ENCODE data around the gene UBE2A. TPM values are rescaled to one million over a fixed set of nuclear protein-coding genes. Genes with fewer than 3 reads are reported as not detected.
A peak's percentile ranks its signal among the peaks of the same experiment; 100 is the strongest.

The UBE2A gene
- total and polyA plus RNA-seq, 10 of the 15 experiments (the other 5 are each of a cell fraction or from before 2014, with no cell fraction given): 20.8 to 121 (median 48.4) TPM

DNA sequence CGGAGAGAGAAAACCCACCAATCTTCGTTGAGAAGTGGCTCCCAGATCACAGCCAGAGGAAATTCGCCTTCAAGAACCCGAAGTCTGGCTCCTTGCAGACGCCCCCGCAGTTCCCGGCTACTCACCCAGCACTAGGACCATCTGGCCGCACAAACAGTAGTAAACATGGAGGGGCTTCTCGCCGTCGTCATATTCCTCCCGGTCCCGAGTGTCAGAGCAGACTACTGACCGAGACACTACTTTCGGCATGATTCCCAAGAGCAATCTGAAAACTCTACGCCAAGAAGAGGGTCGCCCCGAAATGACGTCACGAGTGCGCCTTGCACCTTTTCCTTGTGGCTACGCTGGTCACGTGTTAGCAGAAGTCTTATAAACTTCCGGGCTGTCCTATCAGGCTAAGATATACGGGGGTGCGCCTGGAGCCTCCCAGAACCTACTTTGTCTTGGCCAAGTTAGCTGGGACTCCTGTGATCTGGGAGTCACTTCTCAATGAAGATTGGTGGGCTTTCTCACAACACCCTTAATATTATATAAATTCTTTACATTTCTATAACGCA, 9.2 kb upstream of the UBE2A start, which contains the start of gene STEEP1 (continued):
- TF ChIP-seq, protein P1, sequence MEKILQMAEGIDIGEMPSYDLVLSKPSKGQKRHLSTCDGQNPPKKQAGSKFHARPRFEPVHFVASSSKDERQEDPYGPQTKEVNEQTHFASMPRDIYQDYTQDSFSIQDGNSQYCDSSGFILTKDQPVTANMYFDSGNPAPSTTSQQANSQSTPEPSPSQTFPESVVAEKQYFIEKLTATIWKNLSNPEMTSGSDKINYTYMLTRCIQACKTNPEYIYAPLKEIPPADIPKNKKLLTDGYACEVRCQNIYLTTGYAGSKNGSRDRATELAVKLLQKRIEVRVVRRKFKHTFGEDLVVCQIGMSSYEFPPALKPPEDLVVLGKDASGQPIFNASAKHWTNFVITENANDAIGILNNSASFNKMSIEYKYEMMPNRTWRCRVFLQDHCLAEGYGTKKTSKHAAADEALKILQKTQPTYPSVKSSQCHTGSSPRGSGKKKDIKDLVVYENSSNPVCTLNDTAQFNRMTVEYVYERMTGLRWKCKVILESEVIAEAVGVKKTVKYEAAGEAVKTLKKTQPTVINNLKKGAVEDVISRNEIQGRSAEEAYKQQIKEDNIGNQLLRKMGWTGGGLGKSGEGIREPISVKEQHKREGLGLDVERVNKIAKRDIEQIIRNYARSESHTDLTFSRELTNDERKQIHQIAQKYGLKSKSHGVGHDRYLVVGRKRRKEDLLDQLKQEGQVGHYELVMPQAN (conservative IDR thresholded peaks at IDR 0.05): peak; percentile 68
- TF ChIP-seq ATF7 (IDR thresholded peaks at IDR 0.05; ENCODE audit: low read depth) (peak; percentile 99), JUND (IDR thresholded peaks at IDR 0.05; ENCODE audit: low read depth, low read length) (peak; percentile 95), RUNX3 (IDR thresholded peaks at IDR 0.05; ENCODE audit: low read length) (peak; percentile 85), FOS (IDR thresholded peaks at IDR 0.05; ENCODE audit: borderline replicate concordance, extremely low read depth, insufficient read length) (no peak), MEF2B (IDR thresholded peaks at IDR 0.05; ENCODE audit: partially characterized antibody, poor library complexity, severe bottlenecking) (peak; percentile 33), KLF5 (IDR thresholded peaks at IDR 0.05; ENCODE audit: partially characterized antibody) (peak; percentile 81), YY1 (IDR thresholded peaks at IDR 0.05; ENCODE audit: low read depth, low read length) (peak; percentile 50), POU2F2 (IDR thresholded peaks at IDR 0.05; ENCODE audit: borderline replicate concordance, low read depth, low read length) (peak; percentile 12; the same call in 1 of the 3 replicates), CREB1 (IDR thresholded peaks at IDR 0.05; ENCODE audit: low read depth) (peak; percentile 97), TCF3 (IDR thresholded peaks at IDR 0.05; ENCODE audit: borderline replicate concordance, insufficient read depth, low read depth, low read length) (no peak), ZNF207 (IDR thresholded peaks at IDR 0.05; ENCODE audit: borderline replicate concordance) (no peak), NBN (IDR thresholded peaks at IDR 0.05) (peak; percentile 97), FOXM1 (IDR thresholded peaks at IDR 0.05; ENCODE audit: low read depth, low read length) (no peak), BHLHE40 (IDR thresholded peaks at IDR 0.05; ENCODE audit: borderline replicate concordance in 1 of 2, low read depth in 2 of 2, low read length in 1 of 2) (peak; percentile 92 to 93)
- TF ChIP-seq, protein P2, sequence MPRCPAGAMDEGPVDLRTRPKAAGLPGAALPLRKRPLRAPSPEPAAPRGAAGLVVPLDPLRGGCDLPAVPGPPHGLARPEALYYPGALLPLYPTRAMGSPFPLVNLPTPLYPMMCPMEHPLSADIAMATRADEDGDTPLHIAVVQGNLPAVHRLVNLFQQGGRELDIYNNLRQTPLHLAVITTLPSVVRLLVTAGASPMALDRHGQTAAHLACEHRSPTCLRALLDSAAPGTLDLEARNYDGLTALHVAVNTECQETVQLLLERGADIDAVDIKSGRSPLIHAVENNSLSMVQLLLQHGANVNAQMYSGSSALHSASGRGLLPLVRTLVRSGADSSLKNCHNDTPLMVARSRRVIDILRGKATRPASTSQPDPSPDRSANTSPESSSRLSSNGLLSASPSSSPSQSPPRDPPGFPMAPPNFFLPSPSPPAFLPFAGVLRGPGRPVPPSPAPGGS (IDR thresholded peaks at IDR 0.05; ENCODE audit: borderline replicate concordance, insufficient read depth, low read depth, low read length, poor library complexity, severe bottlenecking): no peak
- TF ChIP-seq, protein P3, sequence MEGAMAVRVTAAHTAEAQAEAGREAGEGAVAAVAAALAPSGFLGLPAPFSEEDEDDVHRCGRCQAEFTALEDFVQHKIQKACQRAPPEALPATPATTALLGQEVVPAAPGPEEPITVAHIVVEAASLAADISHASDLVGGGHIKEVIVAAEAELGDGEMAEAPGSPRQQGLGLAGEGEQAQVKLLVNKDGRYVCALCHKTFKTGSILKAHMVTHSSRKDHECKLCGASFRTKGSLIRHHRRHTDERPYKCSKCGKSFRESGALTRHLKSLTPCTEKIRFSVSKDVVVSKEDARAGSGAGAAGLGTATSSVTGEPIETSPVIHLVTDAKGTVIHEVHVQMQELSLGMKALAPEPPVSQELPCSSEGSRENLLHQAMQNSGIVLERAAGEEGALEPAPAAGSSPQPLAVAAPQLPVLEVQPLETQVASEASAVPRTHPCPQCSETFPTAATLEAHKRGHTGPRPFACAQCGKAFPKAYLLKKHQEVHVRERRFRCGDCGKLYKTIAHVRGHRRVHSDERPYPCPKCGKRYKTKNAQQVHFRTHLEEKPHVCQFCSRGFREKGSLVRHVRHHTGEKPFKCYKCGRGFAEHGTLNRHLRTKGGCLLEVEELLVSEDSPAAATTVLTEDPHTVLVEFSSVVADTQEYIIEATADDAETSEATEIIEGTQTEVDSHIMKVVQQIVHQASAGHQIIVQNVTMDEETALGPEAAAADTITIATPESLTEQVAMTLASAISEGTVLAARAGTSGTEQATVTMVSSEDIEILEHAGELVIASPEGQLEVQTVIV (IDR thresholded peaks at IDR 0.05; ENCODE audit: borderline replicate concordance, partially characterized antibody): no peak
- TF ChIP-seq, protein P4, sequence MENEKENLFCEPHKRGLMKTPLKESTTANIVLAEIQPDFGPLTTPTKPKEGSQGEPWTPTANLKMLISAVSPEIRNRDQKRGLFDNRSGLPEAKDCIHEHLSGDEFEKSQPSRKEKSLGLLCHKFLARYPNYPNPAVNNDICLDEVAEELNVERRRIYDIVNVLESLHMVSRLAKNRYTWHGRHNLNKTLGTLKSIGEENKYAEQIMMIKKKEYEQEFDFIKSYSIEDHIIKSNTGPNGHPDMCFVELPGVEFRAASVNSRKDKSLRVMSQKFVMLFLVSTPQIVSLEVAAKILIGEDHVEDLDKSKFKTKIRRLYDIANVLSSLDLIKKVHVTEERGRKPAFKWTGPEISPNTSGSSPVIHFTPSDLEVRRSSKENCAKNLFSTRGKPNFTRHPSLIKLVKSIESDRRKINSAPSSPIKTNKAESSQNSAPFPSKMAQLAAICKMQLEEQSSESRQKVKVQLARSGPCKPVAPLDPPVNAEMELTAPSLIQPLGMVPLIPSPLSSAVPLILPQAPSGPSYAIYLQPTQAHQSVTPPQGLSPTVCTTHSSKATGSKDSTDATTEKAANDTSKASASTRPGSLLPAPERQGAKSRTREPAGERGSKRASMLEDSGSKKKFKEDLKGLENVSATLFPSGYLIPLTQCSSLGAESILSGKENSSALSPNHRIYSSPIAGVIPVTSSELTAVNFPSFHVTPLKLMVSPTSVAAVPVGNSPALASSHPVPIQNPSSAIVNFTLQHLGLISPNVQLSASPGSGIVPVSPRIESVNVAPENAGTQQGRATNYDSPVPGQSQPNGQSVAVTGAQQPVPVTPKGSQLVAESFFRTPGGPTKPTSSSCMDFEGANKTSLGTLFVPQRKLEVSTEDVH (IDR thresholded peaks at IDR 0.05; ENCODE audit: low read depth, partially characterized antibody): peak; percentile 59
- TF ChIP-seq, protein P5, sequence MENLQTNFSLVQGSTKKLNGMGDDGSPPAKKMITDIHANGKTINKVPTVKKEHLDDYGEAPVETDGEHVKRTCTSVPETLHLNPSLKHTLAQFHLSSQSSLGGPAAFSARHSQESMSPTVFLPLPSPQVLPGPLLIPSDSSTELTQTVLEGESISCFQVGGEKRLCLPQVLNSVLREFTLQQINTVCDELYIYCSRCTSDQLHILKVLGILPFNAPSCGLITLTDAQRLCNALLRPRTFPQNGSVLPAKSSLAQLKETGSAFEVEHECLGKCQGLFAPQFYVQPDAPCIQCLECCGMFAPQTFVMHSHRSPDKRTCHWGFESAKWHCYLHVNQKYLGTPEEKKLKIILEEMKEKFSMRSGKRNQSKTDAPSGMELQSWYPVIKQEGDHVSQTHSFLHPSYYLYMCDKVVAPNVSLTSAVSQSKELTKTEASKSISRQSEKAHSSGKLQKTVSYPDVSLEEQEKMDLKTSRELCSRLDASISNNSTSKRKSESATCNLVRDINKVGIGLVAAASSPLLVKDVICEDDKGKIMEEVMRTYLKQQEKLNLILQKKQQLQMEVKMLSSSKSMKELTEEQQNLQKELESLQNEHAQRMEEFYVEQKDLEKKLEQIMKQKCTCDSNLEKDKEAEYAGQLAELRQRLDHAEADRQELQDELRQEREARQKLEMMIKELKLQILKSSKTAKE (IDR thresholded peaks at IDR 0.05; ENCODE audit: low read depth, poor library complexity, severe bottlenecking): peak; percentile 63

Data from GM12878 (cell line).